EH (cell line): ENCODE data around the gene IL10RA.
"Not testable (repeated sequence)": the region's sequence is repeated elsewhere in the genome, so short reads cannot be mapped to it uniquely, and the experiment has no call there.

ENCODE experiments used
- DNase-seq: peaks from one replicate; pipeline ENCODE4 v3.0.0-alpha.2; 2015; ENCODE audit warnings: low read depth

IL10RA gene

GRCh38 chr11:118007563-118008270 is 21.5 kb downstream of the IL10RA start:
- not testable (repeated sequence) for DNase-seq

- no peak for DNase-seq
Measured at GRCh38 chr11:118008271-118008911, 22.2 kb downstream of the IL10RA start.

- no peak for DNase-seq
Measured at GRCh38 chr11:118009864-118010737, 23.9 kb downstream of the IL10RA start.

GRCh38 chr11:118010738-118011461 is 24.7 kb downstream of the IL10RA start:
- DNase-seq: no peak

GRCh38 chr11:118012083-118012669 is 26.0 kb downstream of the IL10RA start:
- DNase-seq: peak; percentile 6

- DNase-seq: no peak
Measured at GRCh38 chr11:118014022-118014421, 27.8 kb downstream of the IL10RA start.

- DNase-seq: no peak
Measured at GRCh38 chr11:118015385-118015841, 29.2 kb downstream of the IL10RA start.

- no peak for DNase-seq
Measured at GRCh38 chr11:118016104-118016503, 29.9 kb downstream of the IL10RA start.

- DNase-seq: no peak
Measured at GRCh38 chr11:118017111-118017510, 30.9 kb downstream of the IL10RA start.

GRCh38 chr11:118017631-118018315 is 31.6 kb downstream of the IL10RA start:
- no peak for DNase-seq

GRCh38 chr11:118018401-118018800 is 32.2 kb downstream of the IL10RA start:
- DNase-seq: no peak

GRCh38 chr11:118021146-118021545 is 35.0 kb downstream of the IL10RA start:
- DNase-seq: no peak

- DNase-seq: no peak
Measured at GRCh38 chr11:118027694-118028093, 41.5 kb downstream of the IL10RA start.

GRCh38 chr11:118028626-118029025 is 42.4 kb downstream of the IL10RA start:
- DNase-seq: no peak

- DNase-seq: no peak
Measured at GRCh38 chr11:118033443-118033842, 47.2 kb downstream of the IL10RA start.

- DNase-seq: no peak
Measured at GRCh38 chr11:118042141-118042540, 55.9 kb downstream of the IL10RA start.

- no peak for DNase-seq
Measured at GRCh38 chr11:118042796-118043195, 56.6 kb downstream of the IL10RA start.

- no peak for DNase-seq
Measured at GRCh38 chr11:118045191-118045590, 59.0 kb downstream of the IL10RA start.

GRCh38 chr11:118046051-118046963 is 60.1 kb downstream of the IL10RA start:
- no peak for DNase-seq
